Ishikawa (cell line): ENCODE data around the gene ASS1.

ENCODE experiments used
- CEBPB ChIP-seq: IDR thresholded peaks from 2 replicates; pipeline ENCODE4 v1.6.1; 2012
- CREB1 ChIP-seq: IDR thresholded peaks from 2 replicates; pipeline ENCODE4 v1.6.1; 2012; ENCODE audit warnings: low read depth
- EGR1 ChIP-seq: IDR thresholded peaks from 2 replicates; pipeline ENCODE4 v1.6.1; 2012
- EP300 ChIP-seq: IDR thresholded peaks from 2 replicates; pipeline ENCODE4 v1.6.1; 2012; ENCODE audit warnings: borderline replicate concordance
- FOXM1 ChIP-seq: IDR thresholded peaks from 2 replicates; pipeline ENCODE4 v1.6.1; 2012; ENCODE audit warnings: low read depth, borderline replicate concordance
- MAX ChIP-seq: IDR thresholded peaks from 2 replicates; pipeline ENCODE4 v1.6.1; 2012
- NFIC ChIP-seq: IDR thresholded peaks from 2 replicates; pipeline ENCODE4 v1.6.1; 2012
- RAD21 ChIP-seq: IDR thresholded peaks from 2 replicates; pipeline ENCODE4 v1.6.1; 2012; ENCODE audit warnings: low read depth
- TAF1 ChIP-seq: IDR thresholded peaks from 2 replicates; pipeline ENCODE4 v1.6.1; 2012; ENCODE audit warnings: low read depth, mild to moderate bottlenecking
- TCF12 ChIP-seq: IDR thresholded peaks from 2 replicates; pipeline ENCODE4 v1.6.1; 2012; ENCODE audit warnings: low read depth
- TEAD4 ChIP-seq: IDR thresholded peaks from 2 replicates; pipeline ENCODE4 v1.6.1; 2012
- USF1 ChIP-seq: IDR thresholded peaks from 2 replicates; pipeline ENCODE4 v1.6.1; 2012
- YY1 ChIP-seq: IDR thresholded peaks from 2 replicates; pipeline ENCODE4 v1.6.1; 2012; ENCODE audit warnings: low read depth
- ZBTB7A ChIP-seq: IDR thresholded peaks from 2 replicates; pipeline ENCODE4 v1.6.1; 2012; ENCODE audit warnings: low read depth
- TF ChIP-seq, protein P1 (sequence below): IDR thresholded peaks from 2 replicates; pipeline ENCODE4 v1.6.1; 2012; ENCODE audit warnings: low read depth, mild to moderate bottlenecking

The ASS1 gene

DNA sequence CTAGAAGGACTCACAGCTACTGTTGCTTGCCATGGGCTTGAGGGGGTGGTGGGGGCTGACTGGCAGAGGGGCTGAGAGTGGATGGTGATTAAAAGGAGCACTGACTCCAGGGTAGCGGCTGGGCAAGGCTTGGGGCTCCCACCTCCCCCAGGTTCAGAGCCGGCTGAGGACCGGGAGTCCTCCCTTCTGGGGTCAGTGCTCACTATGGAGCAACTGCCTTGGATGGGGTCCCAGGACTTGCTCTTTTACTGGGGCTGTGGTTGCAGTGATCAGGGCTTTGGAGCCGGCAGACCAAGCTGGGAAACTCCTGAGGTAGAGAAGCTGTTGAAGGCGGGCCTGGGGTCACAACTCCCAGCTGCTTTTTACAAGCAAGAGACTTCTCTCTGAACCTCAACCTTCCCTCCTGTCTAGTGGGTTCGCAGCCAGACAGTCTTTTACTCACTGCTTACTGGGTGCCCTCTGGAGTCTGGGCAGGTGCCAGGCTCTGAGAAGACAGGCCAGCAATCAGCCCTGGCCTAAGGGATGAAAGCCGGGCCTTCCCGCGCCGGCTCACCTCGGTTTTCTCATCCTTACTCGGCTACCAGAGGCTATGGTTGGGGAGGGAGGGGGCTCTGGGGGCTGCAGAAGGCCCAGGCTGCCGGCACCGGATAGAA, 795 bp upstream of the ASS1 start:
- no peak for TF ChIP-seq TCF12
- no peak for TF ChIP-seq RAD21
- TF ChIP-seq USF1: no peak
- TF ChIP-seq, protein P1, sequence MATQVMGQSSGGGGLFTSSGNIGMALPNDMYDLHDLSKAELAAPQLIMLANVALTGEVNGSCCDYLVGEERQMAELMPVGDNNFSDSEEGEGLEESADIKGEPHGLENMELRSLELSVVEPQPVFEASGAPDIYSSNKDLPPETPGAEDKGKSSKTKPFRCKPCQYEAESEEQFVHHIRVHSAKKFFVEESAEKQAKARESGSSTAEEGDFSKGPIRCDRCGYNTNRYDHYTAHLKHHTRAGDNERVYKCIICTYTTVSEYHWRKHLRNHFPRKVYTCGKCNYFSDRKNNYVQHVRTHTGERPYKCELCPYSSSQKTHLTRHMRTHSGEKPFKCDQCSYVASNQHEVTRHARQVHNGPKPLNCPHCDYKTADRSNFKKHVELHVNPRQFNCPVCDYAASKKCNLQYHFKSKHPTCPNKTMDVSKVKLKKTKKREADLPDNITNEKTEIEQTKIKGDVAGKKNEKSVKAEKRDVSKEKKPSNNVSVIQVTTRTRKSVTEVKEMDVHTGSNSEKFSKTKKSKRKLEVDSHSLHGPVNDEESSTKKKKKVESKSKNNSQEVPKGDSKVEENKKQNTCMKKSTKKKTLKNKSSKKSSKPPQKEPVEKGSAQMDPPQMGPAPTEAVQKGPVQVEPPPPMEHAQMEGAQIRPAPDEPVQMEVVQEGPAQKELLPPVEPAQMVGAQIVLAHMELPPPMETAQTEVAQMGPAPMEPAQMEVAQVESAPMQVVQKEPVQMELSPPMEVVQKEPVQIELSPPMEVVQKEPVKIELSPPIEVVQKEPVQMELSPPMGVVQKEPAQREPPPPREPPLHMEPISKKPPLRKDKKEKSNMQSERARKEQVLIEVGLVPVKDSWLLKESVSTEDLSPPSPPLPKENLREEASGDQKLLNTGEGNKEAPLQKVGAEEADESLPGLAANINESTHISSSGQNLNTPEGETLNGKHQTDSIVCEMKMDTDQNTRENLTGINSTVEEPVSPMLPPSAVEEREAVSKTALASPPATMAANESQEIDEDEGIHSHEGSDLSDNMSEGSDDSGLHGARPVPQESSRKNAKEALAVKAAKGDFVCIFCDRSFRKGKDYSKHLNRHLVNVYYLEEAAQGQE: no peak
- TF ChIP-seq TEAD4: no peak
- TF ChIP-seq CEBPB: no peak
- TF ChIP-seq TAF1: no peak
- no peak for TF ChIP-seq YY1
- no peak for TF ChIP-seq FOXM1
- TF ChIP-seq CREB1: no peak
- TF ChIP-seq NFIC: no peak
- no peak for TF ChIP-seq MAX
- no peak for TF ChIP-seq EP300
- TF ChIP-seq EGR1: no peak
- no peak for TF ChIP-seq ZBTB7A

DNA sequence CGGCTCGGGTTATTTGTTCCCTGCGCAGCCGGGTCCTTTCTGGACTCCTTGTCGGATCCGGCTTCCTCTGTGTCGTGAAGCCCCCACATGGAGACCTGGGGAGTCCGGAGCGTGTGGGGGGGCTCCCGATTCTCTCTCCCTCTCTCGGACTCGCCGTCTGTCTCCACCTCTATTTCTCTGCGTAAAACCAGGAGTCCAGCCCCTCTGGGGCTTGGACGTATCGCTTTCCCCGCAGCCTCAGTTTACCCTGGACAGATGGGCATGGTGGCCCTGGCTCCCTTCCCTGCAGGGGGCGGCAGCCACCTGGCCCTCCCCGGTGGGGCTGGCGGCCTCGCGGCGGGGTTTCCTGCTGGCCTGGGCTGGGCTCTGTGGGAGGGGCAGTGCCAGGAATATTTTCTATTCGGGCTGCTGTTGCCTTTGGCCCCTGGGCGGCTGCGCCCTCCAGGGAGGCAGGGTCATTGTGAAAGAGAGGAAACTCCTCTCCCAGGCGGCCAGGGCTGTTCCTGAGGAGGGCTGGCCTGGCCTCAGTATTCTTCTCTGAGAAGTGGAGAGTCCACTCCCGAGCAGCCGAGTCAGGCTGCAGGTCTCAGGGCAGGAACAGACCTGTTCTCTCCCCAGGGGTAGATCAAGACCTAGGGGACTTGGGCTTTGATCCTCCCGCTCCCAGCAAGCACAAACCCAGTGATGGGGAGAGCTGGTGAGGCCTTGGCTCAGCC, 665 bp downstream of the ASS1 start:
- peak; percentile 87 for TF ChIP-seq TCF12
- TF ChIP-seq CEBPB: peak; percentile 89
- peak; percentile 16; the same call in 1 of the 2 replicates for TF ChIP-seq RAD21
- TF ChIP-seq FOXM1: no peak
- TF ChIP-seq EGR1: 0 out of 2 replicates have a peak, but pooled peaks have one; percentile 22
- TF ChIP-seq MAX: peak; percentile 56; the same call in 1 of the 2 replicates
- peak; percentile 43; the same call in 1 of the 2 replicates for TF ChIP-seq ZBTB7A
- TF ChIP-seq, protein P1: no peak
- peak; percentile 39; the same call in 1 of the 2 replicates for TF ChIP-seq YY1
- TF ChIP-seq EP300: peak; percentile 68
- TF ChIP-seq TEAD4: peak; percentile 49
- TF ChIP-seq CREB1: no peak
- TF ChIP-seq TAF1: no peak
- peak; percentile 70 for TF ChIP-seq NFIC
- TF ChIP-seq USF1: no peak

DNA sequence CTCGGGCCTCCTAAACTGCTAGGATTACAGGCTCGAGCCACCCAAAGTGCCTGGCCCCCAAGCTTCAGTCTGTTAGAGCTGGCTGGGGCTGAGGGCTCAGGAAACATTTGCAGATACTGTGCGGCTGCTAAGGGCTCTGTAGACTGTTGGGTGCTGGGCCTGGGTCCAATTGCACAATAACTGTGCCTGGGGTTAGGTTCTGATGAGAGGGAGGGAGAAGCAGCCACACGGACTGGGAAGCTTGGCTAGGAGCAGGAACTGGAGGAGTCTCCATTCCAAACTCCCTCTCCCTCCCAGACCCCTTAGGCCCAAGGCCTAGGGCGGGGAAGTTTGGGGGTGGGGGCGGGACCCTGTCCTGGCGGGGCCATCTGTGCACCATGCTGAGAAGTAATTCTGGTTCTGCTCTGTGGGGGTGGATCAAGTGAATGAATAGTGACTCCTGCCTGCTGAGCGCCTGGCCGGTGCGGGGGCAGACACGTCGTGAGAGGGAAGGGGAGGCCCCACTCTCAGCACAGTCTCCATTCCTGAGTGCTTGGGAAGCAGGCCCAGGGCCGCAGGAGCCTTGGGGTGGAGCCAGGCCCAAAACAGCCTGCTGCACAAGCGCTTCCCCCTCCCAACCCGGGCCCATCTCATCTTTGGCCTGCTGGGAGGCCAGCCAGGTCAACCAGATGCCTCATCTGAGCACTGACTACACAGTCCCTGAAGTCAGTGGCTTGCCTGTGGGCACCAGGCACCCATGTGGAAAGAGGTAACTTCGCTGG, 1.5 kb downstream of the ASS1 start:
- peak; percentile 53; the same call in 1 of the 2 replicates for TF ChIP-seq MAX
- TF ChIP-seq FOXM1: peak; percentile 54; the same call in 1 of the 2 replicates
- peak; percentile 98 for TF ChIP-seq EGR1
- TF ChIP-seq TAF1: peak; percentile 44; the same call in 1 of the 2 replicates
- TF ChIP-seq ZBTB7A: no peak; the same call in 1 of the 2 replicates
- TF ChIP-seq USF1: 0 out of 2 replicates have a peak, but pooled peaks have one; percentile 17
- peak; percentile 90 for TF ChIP-seq NFIC
- peak; percentile 94 for TF ChIP-seq CEBPB
- peak; percentile 95 for TF ChIP-seq TCF12
- peak; percentile 91 for TF ChIP-seq EP300
- peak; percentile 71 for TF ChIP-seq TEAD4
- TF ChIP-seq RAD21: peak; percentile 4; the same call in 1 of the 2 replicates
- no peak for TF ChIP-seq CREB1
- TF ChIP-seq, protein P1: no peak
- TF ChIP-seq YY1: no peak
